Ishikawa (cell line): ENCODE measurements around the gene SULT1B1.

Experiments used
- CEBPB ChIP-seq: IDR thresholded peaks from 2 replicates; pipeline ENCODE4 v1.6.1; 2012
- MAX ChIP-seq: IDR thresholded peaks from 2 replicates; pipeline ENCODE4 v1.6.1; 2012
- RAD21 ChIP-seq: IDR thresholded peaks from 2 replicates; pipeline ENCODE4 v1.6.1; 2012; ENCODE audit warnings: low read depth
- TAF1 ChIP-seq: IDR thresholded peaks from 2 replicates; pipeline ENCODE4 v1.6.1; 2012; ENCODE audit warnings: low read depth, mild to moderate bottlenecking
- YY1 ChIP-seq: IDR thresholded peaks from 2 replicates; pipeline ENCODE4 v1.6.1; 2012; ENCODE audit warnings: low read depth

GRCh38 chr4:69759189-69759604 lies 1.2 kb downstream of the SULT1B1 start:
- TF ChIP-seq RAD21: no peak
- no peak for TF ChIP-seq YY1
- TF ChIP-seq TAF1: no peak
- no peak for TF ChIP-seq CEBPB
- no peak for TF ChIP-seq MAX
